ENCODE results near the gene PCDHGA1.

PCDHGA1 gene

GRCh38 chr5:141486091-141486490, 155.8 kb downstream of the PCDHGA1 start:
- peaks cover 15% of the 10 kb centered on the region for H3K36me3 ChIP-seq (ENCODE audit: insufficient read depth, insufficient read length, low read length)
- H3K4me3 ChIP-seq (ENCODE audit: insufficient read length, low read depth), result no peak overlapping the region
- H3K9ac ChIP-seq (ENCODE audit: insufficient read length, low read depth), result no peak overlapping the region
- no peaks in the 10 kb centered on the region; the same call in 1 of the 2 replicates for H3K9me3 ChIP-seq (ENCODE audit: insufficient read depth, low read length)
- TF ChIP-seq ZNF274 (IDR thresholded peaks at IDR 0.05; ENCODE audit: low read depth, low read length) (no peak), YY1 (IDR thresholded peaks at IDR 0.05; ENCODE audit: insufficient read depth, insufficient read length) (no peak), SUZ12 (IDR thresholded peaks at IDR 0.05; ENCODE audit: extremely low read depth, insufficient read depth, insufficient read length) (no peak)
- peaks cover 35% of the 10 kb centered on the region for H3K27me3 ChIP-seq (ENCODE audit: insufficient read depth, insufficient read length)
- DNase-seq (ENCODE audit: low read depth, low spot score), result no peak
- H3K4me1 ChIP-seq (ENCODE audit: insufficient read depth, insufficient read length), result peaks cover 5% of the 10 kb centered on the region

GRCh38 chr5:141487131-141487530, 156.8 kb downstream of the PCDHGA1 start:
- Histone ChIP-seq H3K4me1 (ENCODE audit: insufficient read depth, insufficient read length) (peaks cover 9% of the 10 kb centered on the region), H3K9ac (ENCODE audit: insufficient read length, low read depth) (no peak overlapping the region), H3K9me3 (ENCODE audit: insufficient read depth, low read length) (no peaks in the 10 kb centered on the region; the same call in 1 of the 2 replicates), H3K27me3 (ENCODE audit: insufficient read depth, insufficient read length) (peaks cover 46% of the 10 kb centered on the region), H3K36me3 (ENCODE audit: insufficient read depth, insufficient read length, low read length) (peaks cover 15% of the 10 kb centered on the region), H3K4me3 (ENCODE audit: insufficient read length, low read depth) (no peak overlapping the region)
- DNase-seq (ENCODE audit: low read depth, low spot score), result no peak
- TF ChIP-seq SUZ12 (IDR thresholded peaks at IDR 0.05; ENCODE audit: extremely low read depth, insufficient read depth, insufficient read length) (no peak), YY1 (IDR thresholded peaks at IDR 0.05; ENCODE audit: insufficient read depth, insufficient read length) (no peak), ZNF274 (IDR thresholded peaks at IDR 0.05; ENCODE audit: low read depth, low read length) (no peak)

GRCh38 chr5:141488591-141489561, 158.6 kb downstream of the PCDHGA1 start, which contains the start of gene PCDHGC5:
Gene PCDHGC5 (plus strand): TSS chr5:141489081. CDS start chr5:141489241, 160 bp downstream.
- no peaks in the 10 kb centered on the region; the same call in 1 of the 2 replicates for H3K9me3 ChIP-seq (ENCODE audit: insufficient read depth, low read length)
- H3K4me3 ChIP-seq (ENCODE audit: insufficient read length, low read depth), result no peak within 1 kb of the TSS
- peaks cover 15% of the 10 kb centered on the region for H3K36me3 ChIP-seq (ENCODE audit: insufficient read depth, insufficient read length, low read length)
- H3K9ac ChIP-seq (ENCODE audit: insufficient read length, low read depth), result no peak within 1 kb of the TSS
- H3K27me3 ChIP-seq (ENCODE audit: insufficient read depth, insufficient read length), result peaks cover 63% of the 10 kb centered on the region
- TF ChIP-seq SUZ12 (IDR thresholded peaks at IDR 0.05; ENCODE audit: extremely low read depth, insufficient read depth, insufficient read length), result no peak
- TF ChIP-seq YY1 (IDR thresholded peaks at IDR 0.05; ENCODE audit: insufficient read depth, insufficient read length), result no peak
- TF ChIP-seq ZNF274 (IDR thresholded peaks at IDR 0.05; ENCODE audit: low read depth, low read length), result no peak
- peaks cover 9% of the 10 kb centered on the region for H3K4me1 ChIP-seq (ENCODE audit: insufficient read depth, insufficient read length)
- DNase-seq (ENCODE audit: low read depth, low spot score), result no peak

- H3K4me1 ChIP-seq (ENCODE audit: insufficient read depth, insufficient read length), result peaks cover 9% of the 10 kb centered on the region
- peaks cover 68% of the 10 kb centered on the region for H3K27me3 ChIP-seq (ENCODE audit: insufficient read depth, insufficient read length)
- DNase-seq (ENCODE audit: low read depth, low spot score), result no peak
- no peak overlapping the region for H3K4me3 ChIP-seq (ENCODE audit: insufficient read length, low read depth)
- H3K36me3 ChIP-seq (ENCODE audit: insufficient read depth, insufficient read length, low read length), result peaks cover 15% of the 10 kb centered on the region
- no peak overlapping the region for H3K9ac ChIP-seq (ENCODE audit: insufficient read length, low read depth)
- no peaks in the 10 kb centered on the region; the same call in 1 of the 2 replicates for H3K9me3 ChIP-seq (ENCODE audit: insufficient read depth, low read length)
- TF ChIP-seq SUZ12 (IDR thresholded peaks at IDR 0.05; ENCODE audit: extremely low read depth, insufficient read depth, insufficient read length), result no peak
- no peak for TF ChIP-seq YY1 (IDR thresholded peaks at IDR 0.05; ENCODE audit: insufficient read depth, insufficient read length)
- TF ChIP-seq ZNF274 (IDR thresholded peaks at IDR 0.05; ENCODE audit: low read depth, low read length), result no peak
Observed at GRCh38 chr5:141489841-141490240, 159.5 kb downstream of the PCDHGA1 start.

- no peak for TF ChIP-seq ZNF274 (IDR thresholded peaks at IDR 0.05; ENCODE audit: low read depth, low read length)
- TF ChIP-seq SUZ12 (IDR thresholded peaks at IDR 0.05; ENCODE audit: extremely low read depth, insufficient read depth, insufficient read length), result no peak
- no peak for TF ChIP-seq YY1 (IDR thresholded peaks at IDR 0.05; ENCODE audit: insufficient read depth, insufficient read length)
- Histone ChIP-seq H3K27me3 (ENCODE audit: insufficient read depth, insufficient read length) (peaks cover 64% of the 10 kb centered on the region), H3K36me3 (ENCODE audit: insufficient read depth, insufficient read length, low read length) (peaks cover 15% of the 10 kb centered on the region), H3K9me3 (ENCODE audit: insufficient read depth, low read length) (no peaks in the 10 kb centered on the region; the same call in 1 of the 2 replicates), H3K4me1 (ENCODE audit: insufficient read depth, insufficient read length) (peaks cover 9% of the 10 kb centered on the region), H3K9ac (ENCODE audit: insufficient read length, low read depth) (no peak overlapping the region), H3K4me3 (ENCODE audit: insufficient read length, low read depth) (no peak overlapping the region)
- no peak for DNase-seq (ENCODE audit: low read depth, low spot score)
Observed at GRCh38 chr5:141490271-141490670, 160.0 kb downstream of the PCDHGA1 start.

- no peak for TF ChIP-seq ZNF274 (IDR thresholded peaks at IDR 0.05; ENCODE audit: low read depth, low read length)
- TF ChIP-seq SUZ12 (IDR thresholded peaks at IDR 0.05; ENCODE audit: extremely low read depth, insufficient read depth, insufficient read length), result no peak
- TF ChIP-seq YY1 (IDR thresholded peaks at IDR 0.05; ENCODE audit: insufficient read depth, insufficient read length), result no peak
- peaks cover 9% of the 10 kb centered on the region for H3K4me1 ChIP-seq (ENCODE audit: insufficient read depth, insufficient read length)
- H3K9ac ChIP-seq (ENCODE audit: insufficient read length, low read depth), result no peak overlapping the region
- peaks cover 15% of the 10 kb centered on the region for H3K36me3 ChIP-seq (ENCODE audit: insufficient read depth, insufficient read length, low read length)
- H3K27me3 ChIP-seq (ENCODE audit: insufficient read depth, insufficient read length), result peaks cover 59% of the 10 kb centered on the region
- H3K9me3 ChIP-seq (ENCODE audit: insufficient read depth, low read length), result no peaks in the 10 kb centered on the region; the same call in 1 of the 2 replicates
- no peak for DNase-seq (ENCODE audit: low read depth, low spot score)
- H3K4me3 ChIP-seq (ENCODE audit: insufficient read length, low read depth), result no peak overlapping the region
Observed at GRCh38 chr5:141490771-141491170, 160.5 kb downstream of the PCDHGA1 start.
